Measurements from ENCODE around the gene CASKIN2.

- TF ChIP-seq POLR2AphosphoS5 (IDR thresholded peaks at IDR 0.05; ENCODE audit: low read depth, low read length) (no peak), SPI1 (IDR thresholded peaks at IDR 0.05; ENCODE audit: low read depth, low read length) (no peak)
Measured at GRCh38 chr17:75456039-75456416, 59.3 kb downstream of the CASKIN2 start.

Measured in GM12891 (cell line).